Measurements from ENCODE around the gene FAM168A. TPM values are rescaled to one million over a fixed set of nuclear protein-coding genes. Genes with fewer than 3 reads are reported as not detected.
A peak's percentile ranks its signal among the peaks of the same experiment; 100 is the strongest.

FAM168A gene
- total RNA-seq, 4 donors from 2014 or later = 17.5 to 43.4 (median 23.3) TPM

DNA sequence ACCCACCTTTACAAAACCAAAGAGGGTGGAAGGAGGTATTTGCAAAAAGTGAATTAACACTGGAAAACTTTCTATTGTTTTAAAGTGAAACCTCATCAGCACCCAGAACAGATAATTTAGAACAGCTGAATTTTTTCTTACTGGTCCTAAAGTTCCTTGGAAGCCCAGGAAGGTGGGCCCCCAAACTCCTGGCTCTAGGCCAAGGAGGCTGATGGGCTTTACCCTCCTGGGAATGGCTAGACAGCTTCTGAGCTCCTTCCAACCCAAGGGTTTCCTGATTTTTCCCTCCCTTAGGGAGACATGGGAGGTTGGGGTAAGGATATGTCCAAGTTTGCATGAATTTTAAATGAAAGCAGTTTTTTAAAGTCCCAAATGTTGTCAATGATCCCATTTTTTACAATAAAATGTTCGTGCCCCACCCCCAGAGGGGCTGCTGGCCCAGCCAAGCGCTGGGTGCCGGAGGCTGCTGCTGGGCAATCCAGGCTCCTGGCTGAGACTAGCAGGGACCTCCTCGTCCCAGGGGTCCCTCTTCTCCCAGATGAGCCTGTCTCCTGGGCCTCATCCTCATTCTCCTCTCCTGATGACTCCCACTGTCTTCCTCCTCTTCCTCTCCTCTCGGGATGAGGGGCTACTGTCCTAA is 193.3 kb downstream of the FAM168A start:
- Histone ChIP-seq H3K27me3 (no peaks in the 10 kb centered on the region), H3K27ac (no peak overlapping the region), H3K4me3 (no peak overlapping the region), H3K36me3 (no peaks in the 10 kb centered on the region), H3K9me3 (no peaks in the 10 kb centered on the region), H3K4me1 (no peaks in the 10 kb centered on the region)
- intact Hi-C loops (cut with DNase I; ENCODE audit: low total_unique reads) (loop anchor here (2.0 kb wide), 1 partner anchor 256 kb away; no protein-coding TSS in a partner anchor), in situ Hi-C loops (cut with MboI; ENCODE audit: low pct_ligation_motif_present in 1 of 4, low pct_unique_long_range_greater_than_20kb in 1 of 4, low sequenced_read_pairs in 3 of 4) (loop anchor here in 2 of 4 donors (10.0 kb wide), 1 partner anchor 260 kb away; no protein-coding TSS in a partner anchor)
- WGBS, 2 donors (ENCODE audit: low coverage in 1 of 2) = 92% methylated on average over 5 of the region's 5 CpGs; no CpG with 5 or more reads in 1 of the 2 donors
- no peak for DNase-seq
- TF ChIP-seq CTCF (IDR thresholded peaks at IDR 0.05) = no peak
- no peak for TF ChIP-seq EP300 (IDR thresholded peaks at IDR 0.05; ENCODE audit: low read depth)
- TF ChIP-seq POLR2AphosphoS5 (IDR thresholded peaks at IDR 0.05) = no peak
- TF ChIP-seq POLR2A (IDR thresholded peaks at IDR 0.05) = no peak

DNA sequence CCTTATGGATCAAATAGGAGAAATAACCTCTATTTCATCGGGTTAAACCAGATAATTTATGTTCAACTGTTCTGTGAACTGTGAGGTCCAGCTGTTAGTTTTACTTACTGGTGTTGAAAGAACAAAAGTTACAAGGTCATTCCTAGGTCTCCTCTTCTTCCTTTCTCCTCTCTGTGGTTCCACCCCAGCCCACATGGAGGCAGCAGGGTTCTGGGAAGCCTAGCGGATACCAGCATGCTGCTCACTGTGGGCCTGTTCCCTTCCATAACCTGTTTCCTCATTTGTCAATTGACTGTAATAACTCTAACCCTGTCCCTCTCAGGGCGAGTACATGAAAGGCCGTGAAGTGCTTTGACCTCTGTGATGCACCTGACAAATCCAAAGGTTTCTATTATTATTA is 193.9 kb downstream of the FAM168A start:
- Histone ChIP-seq H3K36me3 (no peaks in the 10 kb centered on the region), H3K27ac (no peak overlapping the region), H3K4me1 (no peaks in the 10 kb centered on the region), H3K4me3 (no peak overlapping the region), H3K9me3 (no peaks in the 10 kb centered on the region), H3K27me3 (no peaks in the 10 kb centered on the region)
- intact Hi-C loops (cut with DNase I; ENCODE audit: low total_unique reads) = loop anchor here (2.0 kb wide), 1 partner anchor 257 kb away; no protein-coding TSS in a partner anchor
- in situ Hi-C loops (cut with MboI; ENCODE audit: low pct_ligation_motif_present in 1 of 4, low pct_unique_long_range_greater_than_20kb in 1 of 4, low sequenced_read_pairs in 3 of 4) = loop anchor here in 2 of 4 donors (10.0 kb wide), 1 partner anchor 261 kb away; no protein-coding TSS in a partner anchor
- TF ChIP-seq CTCF (IDR thresholded peaks at IDR 0.05) = peak; percentile 40 to 62 (median 50)
- TF ChIP-seq EP300 (IDR thresholded peaks at IDR 0.05; ENCODE audit: low read depth) = no peak
- 44 to 61% methylated on average over 2 to 4 of the region's 4 CpGs for WGBS, 2 donors (ENCODE audit: low coverage in 1 of 2)
- DNase-seq = peak; percentile 49

- intact Hi-C loops (cut with DNase I; ENCODE audit: low total_unique reads) = no loop called here
- WGBS, 2 donors (ENCODE audit: low coverage in 1 of 2) = 93% methylated on average over 5 of the region's 5 CpGs; no CpG with 5 or more reads in 1 of the 2 donors
Measured at GRCh38 chr11:73403541-73403940, 194.4 kb downstream of the FAM168A start.

GRCh38 chr11:73402834-73403185 is 195.1 kb downstream of the FAM168A start:
- in situ Hi-C loops (cut with MboI; ENCODE audit: low pct_ligation_motif_present in 1 of 4, low pct_unique_long_range_greater_than_20kb in 1 of 4, low sequenced_read_pairs in 3 of 4) (loop anchor here in 2 of 4 donors (10.0 kb wide), 1 partner anchor 262 kb away; no protein-coding TSS in a partner anchor), intact Hi-C loops (cut with DNase I; ENCODE audit: low total_unique reads) (no loop called here)
- WGBS, 2 donors (ENCODE audit: low coverage in 1 of 2) = 43 to 85% methylated on average over 1 of the region's 1 CpG

More at GRCh38 chr11:73403541-73403940, 194.4 kb downstream of the FAM168A start:
- Histone ChIP-seq H3K36me3 (no peaks in the 10 kb centered on the region), H3K4me1 (no peaks in the 10 kb centered on the region), H3K27ac (no peak overlapping the region), H3K9me3 (no peaks in the 10 kb centered on the region), H3K27me3 (no peaks in the 10 kb centered on the region), H3K4me3 (no peak overlapping the region)
- in situ Hi-C loops (cut with MboI; ENCODE audit: low pct_ligation_motif_present in 1 of 4, low pct_unique_long_range_greater_than_20kb in 1 of 4, low sequenced_read_pairs in 3 of 4) = loop anchor here in 2 of 4 donors (10.0 kb wide), 1 partner anchor 261 kb away; no protein-coding TSS in a partner anchor
- TF ChIP-seq CTCF (IDR thresholded peaks at IDR 0.05) (no peak), POLR2AphosphoS5 (IDR thresholded peaks at IDR 0.05) (no peak), POLR2A (IDR thresholded peaks at IDR 0.05) (no peak), EP300 (IDR thresholded peaks at IDR 0.05; ENCODE audit: low read depth) (no peak)
- no peak for DNase-seq

More at GRCh38 chr11:73402834-73403185, 195.1 kb downstream of the FAM168A start:
- H3K9me3 ChIP-seq = no peaks in the 10 kb centered on the region
- DNase-seq = no peak
- no peak overlapping the region for H3K4me3 ChIP-seq
- no peak for TF ChIP-seq EP300 (IDR thresholded peaks at IDR 0.05; ENCODE audit: low read depth)
- no peak for TF ChIP-seq POLR2AphosphoS5 (IDR thresholded peaks at IDR 0.05)
- TF ChIP-seq CTCF (IDR thresholded peaks at IDR 0.05) = no peak
- TF ChIP-seq POLR2A (IDR thresholded peaks at IDR 0.05) = no peak
- H3K27ac ChIP-seq = no peak overlapping the region
- no peaks in the 10 kb centered on the region for H3K4me1 ChIP-seq
- H3K36me3 ChIP-seq = no peaks in the 10 kb centered on the region
- no peaks in the 10 kb centered on the region for H3K27me3 ChIP-seq
